ENCODE data around the gene NANOS2. TPM values are rescaled to one million over a fixed set of nuclear protein-coding genes. Genes with fewer than 3 reads are reported as not detected.

NANOS2 gene
- total and polyA plus RNA-seq, 9 of the 15 experiments (the other 6 are each of a cell fraction or from before 2014, with no cell fraction given), result not detected

GRCh38 chr19:45863840-45864628 lies 50.5 kb downstream of the NANOS2 start, which contains the start of gene FOXA3 (continued):
- TF ChIP-seq TCF7L2 (IDR thresholded peaks at IDR 0.05; ENCODE audit: low read depth, low read length), result no peak
- peak; percentile 49 for TF ChIP-seq ZNF121 (CRISPR knock-in tag; conservative IDR thresholded peaks at IDR 0.05)
- no peak for TF ChIP-seq ID3 (CRISPR knock-in tag; IDR thresholded peaks at IDR 0.05)
- peak; percentile 82 for TF ChIP-seq ID3 (tag; IDR thresholded peaks at IDR 0.05)
- no peak for TF ChIP-seq DNMT1 (IDR thresholded peaks at IDR 0.05)
- no peak; the same call in 1 of the 2 replicates for TF ChIP-seq POLR2AphosphoS5 (IDR thresholded peaks at IDR 0.05; ENCODE audit: control insufficient read depth, insufficient read depth, low read depth, low read length)
- TF ChIP-seq KDM1A (IDR thresholded peaks at IDR 0.05), result peak; percentile 97 to 99
- peak; percentile 24 for TF ChIP-seq CREM (IDR thresholded peaks at IDR 0.05; ENCODE audit: low read depth)
- TF ChIP-seq CC2D1A (IDR thresholded peaks at IDR 0.05), result peak; percentile 76; the same call in 1 of the 2 replicates
- TF ChIP-seq JUN (IDR thresholded peaks at IDR 0.05; ENCODE audit: borderline replicate concordance, low read depth, low read length), result peak; percentile 47; the same call in 1 of the 2 replicates
- TF ChIP-seq JUN (CRISPR knock-in tag; IDR thresholded peaks at IDR 0.05; ENCODE audit: borderline replicate concordance), result no peak
- peak; percentile 13; the same call in 1 of the 2 replicates for TF ChIP-seq ATF7 (IDR thresholded peaks at IDR 0.05)
- TF ChIP-seq RBM14 (IDR thresholded peaks at IDR 0.05; ENCODE audit: borderline replicate concordance, insufficient read depth, low read depth, low read length), result no peak
- peak; percentile 73; the same call in 1 of the 2 replicates for TF ChIP-seq FOXK1 (CRISPR knock-in tag; IDR thresholded peaks at IDR 0.05; ENCODE audit: borderline replicate concordance)
- TF ChIP-seq NFATC3 (IDR thresholded peaks at IDR 0.05), result no peak
- TF ChIP-seq NFRKB (IDR thresholded peaks at IDR 0.05; ENCODE audit: low read depth), result 0 out of 2 replicates have a peak, but pooled peaks have one; percentile 11
- TF ChIP-seq SMARCA5 (IDR thresholded peaks at IDR 0.05), result peak; percentile 100
- no peak for TF ChIP-seq ETV6 (IDR thresholded peaks at IDR 0.05; ENCODE audit: borderline replicate concordance in 1 of 2, low read depth in 2 of 2, low read length in 1 of 2)
- TF ChIP-seq ETV6 (CRISPR knock-in tag; IDR thresholded peaks at IDR 0.05; ENCODE audit: borderline replicate concordance), result 0 out of 2 replicates have a peak, but pooled peaks have one; percentile 12
- peak; percentile 52 for TF ChIP-seq ZBTB43 (CRISPR knock-in tag; IDR thresholded peaks at IDR 0.05)
- no peak for TF ChIP-seq ZNF280A (IDR thresholded peaks at IDR 0.05; ENCODE audit: low read depth, partially characterized antibody)
- TF ChIP-seq HDGF (IDR thresholded peaks at IDR 0.05), result peak; percentile 96
- no peak for TF ChIP-seq NR0B1 (IDR thresholded peaks at IDR 0.05; ENCODE audit: partially characterized antibody)
- peak; percentile 73; the same call in 1 of the 2 replicates for TF ChIP-seq MIER1 (IDR thresholded peaks at IDR 0.05; ENCODE audit: low read depth)
- no peak for TF ChIP-seq PHB2 (IDR thresholded peaks at IDR 0.05; ENCODE audit: low read depth)

Measured in K562 (cell line).